Amniotic stem cell (primary cell): ENCODE results near the gene METTL8.
"Not testable (repeated sequence)": the region's sequence is repeated elsewhere in the genome, so short reads cannot be mapped to it uniquely, and the experiment has no call there.

ENCODE experiments used
- DNase-seq: peaks from one replicate; lab custom pipeline; 2025; lab: John Stamatoyannopoulos, UW

METTL8 gene

GRCh38 chr2:171345971-171346722 lies 87.6 kb downstream of the METTL8 start:
- DNase-seq, result no peak

- DNase-seq, result no peak
Measured at GRCh38 chr2:171344182-171344581, 89.6 kb downstream of the METTL8 start.

DNA sequence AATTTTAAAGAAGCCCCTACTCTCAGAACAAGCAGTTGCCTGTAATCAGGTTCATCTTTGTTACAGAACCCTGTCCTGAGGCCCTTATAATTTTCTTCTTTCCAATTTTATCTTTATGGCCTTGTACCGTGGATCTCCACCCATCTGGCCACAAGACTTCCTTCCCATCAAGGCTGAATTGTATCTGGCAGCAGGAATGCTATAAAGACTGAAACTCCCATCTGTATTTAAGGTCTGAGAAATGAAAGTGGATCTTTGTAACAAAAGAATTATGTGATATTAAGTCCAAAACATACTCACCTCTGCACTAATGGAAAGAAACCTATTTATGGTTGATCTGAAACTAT lies 91.8 kb downstream of the METTL8 start:
- DNase-seq, result no peak

- DNase-seq, result no peak
Measured at GRCh38 chr2:171341394-171342066, 92.3 kb downstream of the METTL8 start.

DNA sequence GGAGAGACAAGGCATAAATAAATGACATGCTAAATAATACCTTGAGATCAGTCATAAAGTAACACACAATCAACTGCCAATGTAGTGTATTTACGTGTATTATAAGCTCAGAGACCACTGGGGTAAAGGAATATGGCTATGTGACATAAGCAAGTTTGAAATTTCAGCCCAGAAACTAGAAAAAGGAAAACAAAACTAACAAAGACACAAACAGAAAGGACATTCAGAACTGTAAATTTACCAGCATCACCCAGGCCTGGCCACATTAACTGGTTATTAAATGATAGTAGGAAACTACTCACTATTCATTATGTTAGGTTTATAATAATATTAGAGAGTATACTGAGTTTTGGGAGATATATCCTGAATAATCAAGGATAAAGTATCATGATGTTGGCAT lies 98.8 kb downstream of the METTL8 start:
- no peak for DNase-seq

DNA sequence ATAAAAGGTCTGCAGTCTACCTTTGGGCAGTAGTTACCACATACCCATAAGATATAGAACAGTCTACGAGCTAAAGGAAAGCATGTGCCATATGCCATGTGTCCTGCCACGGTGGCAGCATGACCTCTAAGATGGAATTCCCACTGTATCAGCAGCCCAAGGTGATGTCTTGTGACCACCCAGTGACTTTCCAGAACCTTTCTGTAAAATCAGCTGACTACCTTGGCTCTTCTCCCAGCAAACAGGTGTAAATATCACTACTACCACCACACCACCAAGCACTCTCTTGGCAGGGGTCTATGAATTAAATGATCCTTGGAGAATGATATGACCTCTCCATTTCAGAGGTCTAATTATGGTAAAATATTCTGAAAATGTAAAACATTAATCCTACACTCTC lies 99.6 kb downstream of the METTL8 start:
- no peak for DNase-seq

GRCh38 chr2:171330155-171330956 lies 103.4 kb downstream of the METTL8 start:
- DNase-seq, result no peak

GRCh38 chr2:171327043-171327496 lies 106.7 kb downstream of the METTL8 start:
- DNase-seq, result no peak

DNA sequence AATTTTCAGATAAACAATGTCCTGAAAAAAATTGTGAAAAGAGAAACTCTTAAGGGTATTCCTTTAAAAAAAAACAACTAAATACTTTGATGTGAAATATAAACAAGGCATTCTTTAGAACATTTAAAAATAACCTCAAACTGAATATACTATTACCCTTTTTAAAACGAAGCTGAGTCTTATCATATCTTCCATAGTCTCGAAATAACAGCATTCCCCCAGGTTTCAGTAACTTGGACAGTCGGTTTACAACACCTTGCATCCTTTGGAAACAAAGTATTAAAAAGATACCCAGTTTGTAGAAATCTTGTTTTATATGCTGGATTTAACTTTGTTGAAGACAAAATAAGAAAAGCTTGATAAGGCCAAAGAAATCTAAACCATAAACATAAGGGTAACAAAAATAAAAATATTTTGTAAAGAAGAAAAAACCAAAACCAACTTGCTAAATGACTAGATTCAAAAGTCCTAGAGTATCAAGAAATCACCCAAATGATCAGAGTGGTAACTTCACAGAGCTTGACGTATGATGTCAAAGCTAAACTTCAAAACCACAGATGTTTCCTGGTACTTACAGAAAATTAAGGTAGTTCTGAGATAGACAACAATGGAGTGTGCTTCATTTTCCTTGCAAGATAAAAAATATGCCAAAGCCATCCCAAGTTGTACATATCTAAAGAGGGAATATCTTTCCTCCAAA lies 107.8 kb downstream of the METTL8 start:
- no peak for DNase-seq

- DNase-seq, result no peak
Measured at GRCh38 chr2:171323971-171324528, 109.7 kb downstream of the METTL8 start.

GRCh38 chr2:171322928-171323327 lies 110.9 kb downstream of the METTL8 start:
- DNase-seq, result no peak

GRCh38 chr2:171320731-171321130 lies 113.1 kb downstream of the METTL8 start:
- no peak for DNase-seq

- no peak for DNase-seq
Measured at GRCh38 chr2:171320208-171320621, 113.6 kb downstream of the METTL8 start.

GRCh38 chr2:171319164-171319810 lies 114.5 kb downstream of the METTL8 start:
- no peak for DNase-seq

DNA sequence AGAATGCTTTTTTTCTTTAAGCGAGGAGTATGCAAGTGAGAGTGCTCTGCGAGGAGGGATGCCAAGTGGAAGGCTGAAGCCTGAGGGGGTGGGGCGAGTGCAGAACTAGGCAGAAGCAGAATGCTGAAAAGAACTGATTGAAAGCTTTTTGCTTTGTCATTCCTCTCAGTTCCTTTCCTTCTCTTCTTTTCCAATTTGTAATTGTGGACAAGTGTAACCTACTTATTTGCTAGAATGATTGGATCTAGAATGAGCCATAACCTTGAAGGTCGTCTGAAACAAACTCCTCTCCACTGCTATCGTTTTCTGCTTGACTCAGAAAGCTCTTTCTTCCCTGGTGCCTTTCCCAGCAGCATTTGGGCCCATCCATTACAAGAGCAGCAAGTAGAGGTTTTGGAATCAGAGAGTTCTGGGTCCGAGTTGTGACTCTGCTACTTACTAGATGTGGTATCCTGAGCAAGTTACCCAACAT lies 115.3 kb downstream of the METTL8 start:
- no peak for DNase-seq

- DNase-seq, result no peak
Measured at GRCh38 chr2:171317492-171318125, 116.2 kb downstream of the METTL8 start.

DNA sequence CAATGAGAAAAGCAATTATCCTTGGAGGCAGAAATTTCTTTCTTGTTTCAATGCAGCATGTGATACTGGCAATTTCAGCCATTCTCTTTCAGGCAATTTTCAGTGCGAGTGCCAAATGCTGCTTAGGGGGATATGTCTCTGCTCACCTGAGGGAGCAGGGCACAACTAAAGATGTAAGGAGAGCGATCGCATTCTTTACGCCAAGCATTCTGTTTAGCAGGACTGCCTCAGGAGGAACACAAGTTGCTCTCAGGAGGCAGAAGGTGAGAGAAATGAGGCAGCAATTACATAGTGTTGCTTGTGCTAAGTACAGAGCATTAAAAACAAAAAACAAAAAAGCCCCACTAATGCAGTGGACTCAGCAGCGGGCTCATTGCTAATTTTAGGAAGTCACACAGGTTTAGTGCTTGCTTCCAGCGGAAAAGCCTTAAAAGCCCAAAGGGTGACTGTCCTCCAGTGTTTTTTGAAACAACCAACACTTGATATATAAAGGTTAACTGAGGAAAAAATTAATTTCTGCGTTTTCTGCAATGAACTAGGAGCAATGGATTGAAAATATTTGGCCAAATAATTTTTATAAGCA lies 116.9 kb downstream of the METTL8 start:
- no peak for DNase-seq

GRCh38 chr2:171316220-171316619 lies 117.6 kb downstream of the METTL8 start:
- DNase-seq, result no peak

DNA sequence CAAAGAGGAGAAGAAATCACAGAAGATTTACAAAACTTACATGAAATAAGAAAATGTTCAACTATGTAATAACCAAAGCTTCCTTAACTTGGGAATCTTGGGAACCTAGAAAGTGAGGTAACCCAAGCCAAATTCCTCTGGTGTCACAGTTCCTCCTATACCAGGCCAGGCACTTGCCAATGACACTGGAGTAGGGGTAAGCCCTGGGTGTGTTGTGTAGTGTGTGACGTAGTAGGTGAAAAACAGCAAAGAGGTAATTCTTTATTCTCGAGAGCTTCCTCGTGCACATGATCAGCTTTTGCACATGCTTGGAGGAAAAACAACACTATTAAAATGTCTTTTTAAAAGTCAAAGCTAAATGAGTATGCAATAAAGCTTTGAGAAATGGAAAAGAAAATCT lies 118.0 kb downstream of the METTL8 start:
- no peak for DNase-seq

- DNase-seq, result not testable (repeated sequence)
Measured at GRCh38 chr2:171312182-171312581, 121.6 kb downstream of the METTL8 start.
